Transverse colon (tissue), 4 donors: ENCODE results near the gene EXOC5. TPM values are rescaled to one million over a fixed set of nuclear protein-coding genes. Genes with fewer than 3 reads are reported as not detected.

Source experiments
- DNase-seq: peaks from one replicate; pipeline ENCODE4 v3.0.0-alpha.2; 2019
- H3K27ac ChIP-seq, 4 donors: fragments of 200-600 bp; sonication (generic); 2 replicates each; pipeline ENCODE4 v1.5.1; 2016 to 2018; ENCODE audit warnings: inconsistent platforms in 4 of 4
- H3K27me3 ChIP-seq: fragments of 200-600 bp; sonication (generic); 2 replicates; pipeline ENCODE4 v1.5.1; 2017; ENCODE audit warnings: inconsistent platforms
- H3K36me3 ChIP-seq, 4 donors: fragments of 200-600 bp; sonication (generic); 2 replicates each; pipeline ENCODE4 v1.5.1; 2017 to 2019; ENCODE audit warnings: inconsistent platforms in 4 of 4
- H3K4me1 ChIP-seq, 4 donors: fragments of 200-600 bp; sonication (generic); 2 replicates each; pipeline ENCODE4 v1.5.1; 2017 to 2020; ENCODE audit warnings: inconsistent platforms in 4 of 4
- H3K4me3 ChIP-seq, 4 donors: fragments of 200-600 bp; sonication (generic); 1 replicate in 1 of 4; 2 replicates in 3 of 4; pipeline versions ENCODE4 v1.5.1 to v1.6.1; 2017 to 2019; ENCODE audit warnings: inconsistent platforms in 4 of 4
- H3K9me3 ChIP-seq, 2 donors: fragments of 200-600 bp; sonication (generic); 2 replicates each; pipeline ENCODE4 v1.5.1; 2017 to 2019; ENCODE audit warnings: inconsistent platforms in 2 of 2
- EP300 ChIP-seq: sonication (generic); formaldehyde crosslinking; IDR thresholded peaks from one replicate; pipeline ENCODE4 v1.6.1; 2017; ENCODE audit warnings: antibody characterized with exemption, low read depth
- POLR2A ChIP-seq: fragments of 450-650 bp; IDR thresholded peaks from one replicate; pipeline ENCODE4 v1.6.1; 2016; ENCODE audit warnings: antibody characterized with exemption, mild to moderate bottlenecking, moderate library complexity
- POLR2AphosphoS5 ChIP-seq, 3 donors: sonication (generic); formaldehyde crosslinking; IDR thresholded peaks; one replicate each; pipeline ENCODE4 v1.6.1; 2016; ENCODE audit warnings: antibody characterized with exemption in 3 of 3
- WGBS, 2 donors: methylation state at CpG; one replicate each; pipeline ENCODE4 v1.1.5; 2018; ENCODE audit warnings: low coverage in 1 of 2; 5-methylcytosine and 5-hydroxymethylcytosine counted together
- in situ Hi-C, 4 donors: fragments of 200-750 bp; cut with MboI; loops; one replicate each; pipeline versions ENCODE4 v1.15.0 to v1.15.1; 2017; ENCODE audit warnings: low sequenced_read_pairs in 3 of 4, low pct_ligation_motif_present in 1 of 4, low pct_unique_long_range_greater_than_20kb in 1 of 4
- intact Hi-C: fragments of 100-400 bp; cut with DNase I; formaldehyde crosslinking; loops from one replicate; pipeline ENCODE4 v1.15.1; 2023; ENCODE audit warnings: low total_unique reads
- total RNA-seq, 4 donors: library from RNA; depleted of rRNA; stranded (reverse); fragments of >200 nt; gene quantifications; one replicate each; pipeline ENCODE4 v1.1.0, GENCODE V29; 2016
- TF ChIP-seq, protein P1 (sequence below), 5 experiments: fragments of 200-600 bp in 3 of 5; fragments of 450-650 bp in 2 of 5; sonication (generic) in 3 of 5; IDR thresholded peaks; 1 replicate in 2 of 5; 2 replicates in 3 of 5; pipeline ENCODE4 v1.5.1; 2016 to 2017; ENCODE audit warnings: antibody characterized with exemption in 5 of 5, inconsistent platforms in 3 of 5, mild to moderate bottlenecking in 2 of 5, moderate library complexity in 1 of 5

The EXOC5 gene
- total RNA-seq, 4 donors from 2014 or later, result 22.8 to 51.3 (median 29.2) TPM

DNA sequence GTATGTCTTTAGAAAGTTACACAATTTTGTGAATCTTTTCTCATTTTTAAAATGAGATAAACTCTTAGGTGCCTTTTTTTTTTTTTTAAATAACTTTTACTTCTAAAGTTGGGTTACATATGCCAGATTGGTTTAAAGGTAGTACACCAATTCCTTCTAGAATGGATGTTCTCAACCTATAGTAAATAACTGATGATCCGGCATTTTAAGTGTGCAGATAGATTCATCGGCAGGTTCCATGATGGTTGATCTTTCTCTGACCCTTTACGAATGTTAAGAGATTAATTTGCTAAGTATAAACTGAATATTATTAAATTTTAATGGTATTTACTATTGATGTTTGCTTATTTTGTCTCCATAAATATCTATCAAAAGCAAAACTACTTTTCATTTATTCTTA is 8.4 kb upstream of the EXOC5 start:
- DNase-seq, result no peak
- in situ Hi-C loops (no loop called here), intact Hi-C loops (no loop called here)
- Histone ChIP-seq H3K27me3 (no peaks in the 10 kb centered on the region), H3K4me1 (peaks cover 0 to 5% (median 0%) of the 10 kb centered on the region in 4 donors), H3K9me3 (no peaks in the 10 kb centered on the region), H3K36me3 (peaks cover 0 to 27% (median 9%) of the 10 kb centered on the region in 4 donors), H3K27ac (no peak overlapping the region), H3K4me3 (no peak overlapping the region)
- TF ChIP-seq POLR2AphosphoS5 (IDR thresholded peaks at IDR 0.05) (no peak), EP300 (no peak), POLR2A (no peak)
- TF ChIP-seq, protein P1, sequence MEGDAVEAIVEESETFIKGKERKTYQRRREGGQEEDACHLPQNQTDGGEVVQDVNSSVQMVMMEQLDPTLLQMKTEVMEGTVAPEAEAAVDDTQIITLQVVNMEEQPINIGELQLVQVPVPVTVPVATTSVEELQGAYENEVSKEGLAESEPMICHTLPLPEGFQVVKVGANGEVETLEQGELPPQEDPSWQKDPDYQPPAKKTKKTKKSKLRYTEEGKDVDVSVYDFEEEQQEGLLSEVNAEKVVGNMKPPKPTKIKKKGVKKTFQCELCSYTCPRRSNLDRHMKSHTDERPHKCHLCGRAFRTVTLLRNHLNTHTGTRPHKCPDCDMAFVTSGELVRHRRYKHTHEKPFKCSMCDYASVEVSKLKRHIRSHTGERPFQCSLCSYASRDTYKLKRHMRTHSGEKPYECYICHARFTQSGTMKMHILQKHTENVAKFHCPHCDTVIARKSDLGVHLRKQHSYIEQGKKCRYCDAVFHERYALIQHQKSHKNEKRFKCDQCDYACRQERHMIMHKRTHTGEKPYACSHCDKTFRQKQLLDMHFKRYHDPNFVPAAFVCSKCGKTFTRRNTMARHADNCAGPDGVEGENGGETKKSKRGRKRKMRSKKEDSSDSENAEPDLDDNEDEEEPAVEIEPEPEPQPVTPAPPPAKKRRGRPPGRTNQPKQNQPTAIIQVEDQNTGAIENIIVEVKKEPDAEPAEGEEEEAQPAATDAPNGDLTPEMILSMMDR (IDR thresholded peaks at IDR 0.05), result no peak
- 96% methylated on average over 3 of the region's 3 CpGs for WGBS, 2 donors

DNA sequence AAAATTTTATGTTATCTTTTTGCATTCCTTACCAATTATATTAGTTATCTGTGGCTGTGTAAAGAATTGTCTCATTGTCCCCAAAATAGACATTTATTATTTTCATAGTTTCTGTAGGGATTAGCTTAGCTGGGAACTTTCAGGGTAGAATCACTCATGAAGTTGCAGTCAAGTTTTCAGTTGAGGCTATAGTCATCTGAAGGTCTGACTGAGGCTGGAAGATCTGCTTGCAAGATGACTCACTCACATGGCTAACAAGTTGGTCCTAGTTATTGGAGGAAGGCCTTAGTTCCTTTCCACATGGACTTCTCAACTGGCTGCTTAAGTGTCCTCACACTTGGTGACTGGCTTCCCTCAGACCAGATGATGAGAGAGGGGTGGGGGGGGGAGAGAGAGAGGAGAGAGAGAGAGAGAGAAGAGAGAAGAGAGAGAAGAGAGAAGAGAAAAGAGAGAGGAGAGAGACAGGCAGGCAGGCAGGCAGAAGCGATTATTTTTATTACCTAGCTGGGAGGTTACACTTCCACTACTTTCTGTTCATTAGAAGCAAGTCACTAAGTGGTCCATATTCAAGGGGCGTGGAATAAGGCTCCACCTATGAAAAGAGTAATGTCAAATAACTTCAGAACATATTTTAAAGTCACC is 6.4 kb upstream of the EXOC5 start:
- TF ChIP-seq, protein P1 (IDR thresholded peaks at IDR 0.05), result no peak
- TF ChIP-seq EP300 (no peak), POLR2AphosphoS5 (IDR thresholded peaks at IDR 0.05) (no peak), POLR2A (no peak)
- Histone ChIP-seq H3K4me1 (peaks cover 7 to 24% (median 13%) of the 10 kb centered on the region in 4 donors), H3K27me3 (no peaks in the 10 kb centered on the region), H3K36me3 (peaks cover 0 to 12% (median 4%) of the 10 kb centered on the region in 4 donors), H3K9me3 (no peaks in the 10 kb centered on the region), H3K4me3 (no peak overlapping the region), H3K27ac (no peak overlapping the region)
- no peak for DNase-seq
- intact Hi-C loops, result no loop called here
- in situ Hi-C loops, result no loop called here
- WGBS, 2 donors, result 92 to 100% methylated on average over 2 of the region's 2 CpGs

DNA sequence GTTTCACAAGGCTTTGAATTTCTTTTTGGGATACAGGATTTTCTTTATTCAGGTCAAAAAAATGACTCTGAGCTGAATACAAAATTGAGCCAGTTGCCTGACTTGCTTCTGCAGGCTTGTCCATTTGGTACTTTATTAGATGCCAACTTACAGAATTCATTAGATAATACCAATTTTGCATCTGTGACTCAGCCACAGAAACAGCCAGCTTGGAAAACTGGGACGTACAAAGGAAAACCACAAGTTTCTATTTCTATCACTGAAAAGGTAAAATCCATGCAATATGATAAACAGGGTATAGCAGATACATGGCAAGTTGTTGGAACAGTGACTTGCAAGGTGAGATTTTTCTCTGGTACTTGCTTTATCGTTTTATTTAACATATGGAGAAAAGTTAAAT is 5.8 kb upstream of the EXOC5 start:
- H3K4me1 ChIP-seq, result peaks cover 10 to 28% (median 17%) of the 10 kb centered on the region in 4 donors
- in situ Hi-C loops (no loop called here), intact Hi-C loops (no loop called here)
- WGBS, 2 donors, result 85 to 91% methylated on average over 2 of the region's 2 CpGs
- H3K36me3 ChIP-seq, result peaks cover 0 to 9% (median 4%) of the 10 kb centered on the region in 4 donors
- no peaks in the 10 kb centered on the region for H3K27me3 ChIP-seq
- H3K4me3 ChIP-seq, result no peak overlapping the region
- no peak for TF ChIP-seq EP300
- TF ChIP-seq POLR2A, result no peak
- no peak for TF ChIP-seq POLR2AphosphoS5 (IDR thresholded peaks at IDR 0.05)
- TF ChIP-seq, protein P1 (IDR thresholded peaks at IDR 0.05), result no peak
- H3K9me3 ChIP-seq, result no peaks in the 10 kb centered on the region
- no peak for DNase-seq
- H3K27ac ChIP-seq, result no peak overlapping the region

DNA sequence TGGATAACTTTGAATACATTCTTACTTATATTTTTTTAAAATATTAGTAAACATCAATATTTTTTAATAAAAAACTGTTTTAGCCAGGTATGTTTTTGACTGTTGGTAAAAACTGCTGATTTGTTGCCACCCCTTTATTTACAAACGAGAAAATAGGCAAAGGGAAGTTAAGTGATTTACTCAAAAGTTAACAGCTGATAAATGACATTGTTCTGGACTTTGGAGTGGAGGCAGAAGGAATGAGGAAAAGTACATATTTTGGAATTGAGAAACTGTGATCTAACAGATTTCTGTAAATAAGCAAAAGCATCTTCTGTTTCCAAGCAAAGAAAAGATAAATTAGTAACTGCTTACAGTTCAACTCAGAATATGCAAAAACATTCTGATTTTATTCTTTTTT is 4.5 kb upstream of the EXOC5 start:
- in situ Hi-C loops, result no loop called here

More for the DNA sequence above, 4.5 kb upstream of the EXOC5 start:
- WGBS, 2 donors, result 71 to 77% methylated on average over 1 of the region's 1 CpG
- Histone ChIP-seq H3K4me1 (peaks cover 10 to 28% (median 17%) of the 10 kb centered on the region in 4 donors), H3K36me3 (peaks cover 0 to 9% (median 4%) of the 10 kb centered on the region in 4 donors), H3K27ac (no peak overlapping the region), H3K4me3 (no peak overlapping the region), H3K27me3 (no peaks in the 10 kb centered on the region), H3K9me3 (no peaks in the 10 kb centered on the region)
- no peak for TF ChIP-seq POLR2A
- TF ChIP-seq, protein P1 (IDR thresholded peaks at IDR 0.05), result no peak
- no peak for TF ChIP-seq EP300
- TF ChIP-seq POLR2AphosphoS5 (IDR thresholded peaks at IDR 0.05), result no peak
- DNase-seq, result no peak
- intact Hi-C loops, result no loop called here
